Skeletal muscle satellite cell (primary cell): ENCODE measurements around the gene SORBS1.

Experiments used
- H3K27me3 ChIP-seq: 2 replicates; pipeline ENCODE4 v1.7.0; 2013; ENCODE audit warnings: low read length; ENCODE audit not compliant: control insufficient read depth, insufficient read depth
- H3K36me3 ChIP-seq: 2 replicates; pipeline ENCODE4 v1.7.0; 2013; ENCODE audit warnings: mild to moderate bottlenecking, control low read depth, low read length; ENCODE audit not compliant: insufficient read depth
- H3K4me1 ChIP-seq: 2 replicates; pipeline ENCODE4 v1.7.0; 2013; ENCODE audit warnings: low read length; ENCODE audit not compliant: control insufficient read depth, insufficient read depth
- H3K4me2 ChIP-seq: 2 replicates; pipeline ENCODE4 v1.7.0; 2013; ENCODE audit warnings: mild to moderate bottlenecking, low read length
- H3K4me3 ChIP-seq: 2 replicates; pipeline ENCODE4 v1.7.0; 2013; ENCODE audit warnings: low read length
- H3K9ac ChIP-seq: 2 replicates; pipeline ENCODE4 v1.7.0; 2013; ENCODE audit warnings: mild to moderate bottlenecking, low read depth, low read length, moderate library complexity
- H3K9me3 ChIP-seq: replicated peaks from 2 replicates; pipeline ENCODE4 v1.7.0; 2013; ENCODE audit warnings: mild to moderate bottlenecking, control low read depth, low read length

Gene SORBS1

DNA sequence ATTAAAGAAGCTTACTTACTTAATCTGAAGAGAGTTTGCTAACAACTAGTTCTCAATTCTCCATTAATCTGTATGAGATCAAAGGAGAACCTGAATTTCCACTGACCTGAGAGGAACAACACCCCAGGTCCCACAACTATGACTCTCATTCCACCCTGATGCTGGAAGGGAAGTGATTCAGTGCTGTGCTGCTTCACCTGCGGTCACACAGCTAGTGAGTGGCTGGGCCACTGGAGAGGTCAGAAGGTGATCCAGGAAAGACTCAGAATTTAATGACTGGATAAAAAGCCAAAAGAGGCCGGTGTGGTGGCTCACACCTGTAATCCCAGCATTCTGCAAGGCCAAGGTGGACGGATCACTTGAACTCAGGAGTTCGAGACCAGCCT, 23.6 kb downstream of the SORBS1 start:
- Histone ChIP-seq H3K9ac (no peak overlapping the region), H3K27me3 (no peaks in the 10 kb centered on the region), H3K36me3 (no peaks in the 10 kb centered on the region), H3K4me3 (no peak overlapping the region), H3K4me2 (no peak overlapping the region), H3K4me1 (no peaks in the 10 kb centered on the region), H3K9me3 (no peaks in the 10 kb centered on the region)

- no peak overlapping the region for H3K9ac ChIP-seq
- H3K4me2 ChIP-seq, result no peak overlapping the region
- no peak overlapping the region for H3K4me3 ChIP-seq
- no peaks in the 10 kb centered on the region for H3K36me3 ChIP-seq
- H3K27me3 ChIP-seq, result no peaks in the 10 kb centered on the region
- no peaks in the 10 kb centered on the region for H3K4me1 ChIP-seq
- H3K9me3 ChIP-seq, result no peaks in the 10 kb centered on the region
Observed at GRCh38 chr10:95536894-95537541, 24.2 kb downstream of the SORBS1 start.

DNA sequence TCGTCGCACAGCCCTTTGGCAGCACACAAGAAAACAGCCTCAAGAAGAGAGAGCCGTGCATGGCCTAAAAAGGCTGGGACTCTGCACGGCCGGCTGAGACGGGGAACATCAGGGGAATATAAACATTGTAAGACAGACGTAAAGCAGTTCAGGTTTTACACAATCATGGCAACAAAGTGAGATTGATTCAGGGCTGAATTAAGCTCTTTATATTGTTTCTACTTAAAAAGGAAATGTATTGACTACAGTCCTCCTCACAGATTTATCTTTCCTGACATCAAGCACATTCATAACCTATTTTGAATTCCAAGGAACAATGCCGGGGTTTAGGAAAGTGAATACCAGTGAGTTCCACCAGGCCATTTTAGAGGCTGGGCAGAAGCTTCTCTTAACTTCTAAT, 25.2 kb downstream of the SORBS1 start:
- Histone ChIP-seq H3K36me3 (no peaks in the 10 kb centered on the region), H3K9ac (no peak overlapping the region), H3K9me3 (no peaks in the 10 kb centered on the region), H3K4me3 (no peak overlapping the region), H3K27me3 (no peaks in the 10 kb centered on the region), H3K4me2 (no peak overlapping the region), H3K4me1 (no peaks in the 10 kb centered on the region)

DNA sequence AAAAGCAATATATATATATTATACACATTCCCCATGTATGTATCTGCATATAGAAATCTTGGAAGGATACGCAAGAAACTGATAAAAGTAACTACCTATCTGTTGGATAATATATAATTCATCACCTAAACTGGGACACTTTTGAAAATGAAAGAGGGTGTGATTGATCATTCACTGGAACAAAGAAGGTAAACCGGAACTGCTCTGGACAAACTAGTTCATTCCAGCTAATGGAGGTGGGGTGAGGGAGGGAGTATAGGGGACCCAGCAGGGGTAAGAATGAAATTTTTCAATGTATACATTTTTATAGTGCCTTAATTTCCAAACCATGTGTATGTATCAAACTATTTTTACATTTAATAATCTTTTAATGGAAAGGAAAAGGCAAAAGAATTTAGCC, 25.6 kb downstream of the SORBS1 start:
- H3K4me2 ChIP-seq, result no peak overlapping the region
- no peaks in the 10 kb centered on the region for H3K36me3 ChIP-seq
- H3K9ac ChIP-seq, result no peak overlapping the region
- H3K9me3 ChIP-seq, result no peaks in the 10 kb centered on the region
- H3K27me3 ChIP-seq, result no peaks in the 10 kb centered on the region
- no peaks in the 10 kb centered on the region for H3K4me1 ChIP-seq
- no peak overlapping the region for H3K4me3 ChIP-seq

GRCh38 chr10:95533590-95533989, 27.6 kb downstream of the SORBS1 start:
- Histone ChIP-seq H3K4me1 (no peaks in the 10 kb centered on the region), H3K9me3 (no peaks in the 10 kb centered on the region), H3K36me3 (no peaks in the 10 kb centered on the region), H3K4me3 (no peak overlapping the region), H3K9ac (no peak overlapping the region), H3K27me3 (peaks cover 3% of the 10 kb centered on the region), H3K4me2 (no peak overlapping the region)

DNA sequence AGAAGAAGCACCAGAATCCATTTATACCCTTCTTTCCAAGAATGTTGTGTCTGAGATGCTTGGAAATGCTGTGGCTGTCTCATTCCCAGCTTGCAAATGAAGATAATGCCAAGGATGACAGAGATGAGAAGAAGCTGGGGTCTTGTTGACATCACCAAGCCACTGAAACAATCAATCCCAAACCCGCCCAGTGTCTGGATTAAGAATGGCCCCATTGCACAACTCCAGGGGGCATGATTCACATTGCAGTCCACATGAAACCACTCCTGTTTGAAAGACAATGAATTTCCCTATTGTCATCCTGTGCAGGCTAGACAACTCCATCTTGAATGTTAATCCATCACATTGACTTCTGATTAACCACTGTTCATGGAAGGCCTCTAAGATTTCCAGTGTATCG, 28.6 kb downstream of the SORBS1 start:
- no peak overlapping the region for H3K4me2 ChIP-seq
- H3K27me3 ChIP-seq, result peaks cover 3% of the 10 kb centered on the region
- no peaks in the 10 kb centered on the region for H3K9me3 ChIP-seq
- H3K9ac ChIP-seq, result no peak overlapping the region
- H3K4me1 ChIP-seq, result no peaks in the 10 kb centered on the region
- no peak overlapping the region for H3K4me3 ChIP-seq
- H3K36me3 ChIP-seq, result no peaks in the 10 kb centered on the region

DNA sequence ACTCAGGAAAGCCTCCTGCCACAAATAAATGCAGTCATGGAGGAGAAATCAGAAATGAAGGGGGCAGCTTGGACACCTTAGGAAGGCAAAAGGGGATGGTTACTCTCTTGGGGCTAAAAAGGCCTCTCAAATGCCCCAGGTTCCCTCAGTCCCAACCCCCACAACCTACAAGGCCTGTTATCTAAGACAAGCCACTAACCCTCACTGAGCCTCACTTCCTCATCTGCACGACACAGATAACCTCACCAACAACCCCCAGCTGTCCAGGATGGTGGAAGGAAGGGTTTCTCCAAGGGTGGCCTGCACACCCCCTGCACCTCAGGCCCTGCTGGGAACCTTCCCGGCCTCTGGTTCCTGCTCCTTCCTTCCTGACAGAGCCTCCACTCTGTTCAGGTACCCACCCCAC, 29.2 kb downstream of the SORBS1 start:
- Histone ChIP-seq H3K4me2 (no peak overlapping the region), H3K36me3 (no peaks in the 10 kb centered on the region), H3K27me3 (peaks cover 3% of the 10 kb centered on the region), H3K9ac (no peak overlapping the region), H3K4me1 (no peaks in the 10 kb centered on the region), H3K4me3 (no peak overlapping the region), H3K9me3 (no peaks in the 10 kb centered on the region)

- H3K4me3 ChIP-seq, result no peak overlapping the region
- no peak overlapping the region for H3K9ac ChIP-seq
- no peaks in the 10 kb centered on the region for H3K9me3 ChIP-seq
- no peak overlapping the region for H3K4me2 ChIP-seq
- peaks cover 3% of the 10 kb centered on the region for H3K27me3 ChIP-seq
- no peaks in the 10 kb centered on the region for H3K4me1 ChIP-seq
- no peaks in the 10 kb centered on the region for H3K36me3 ChIP-seq
Observed at GRCh38 chr10:95531058-95531809, 29.9 kb downstream of the SORBS1 start.

DNA sequence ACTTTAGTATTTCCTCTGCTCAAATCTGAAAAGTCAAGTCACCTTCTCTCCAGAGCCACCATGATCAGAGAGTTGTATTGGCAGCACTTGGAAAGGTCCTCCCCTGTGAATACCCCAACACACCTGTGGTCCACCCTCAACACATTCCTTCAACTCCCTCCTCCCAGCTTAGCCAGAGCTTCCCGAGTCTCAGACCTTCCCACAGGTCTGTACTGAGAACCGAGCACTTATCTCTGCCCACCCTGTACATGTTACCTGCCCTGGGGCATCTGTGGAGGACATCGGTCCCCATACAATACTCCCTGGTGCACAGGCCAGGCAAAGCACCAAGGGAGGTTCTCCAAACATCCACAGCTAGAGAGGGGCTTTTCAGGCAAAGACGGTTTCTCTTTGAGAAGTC, 30.6 kb downstream of the SORBS1 start:
- Histone ChIP-seq H3K9me3 (no peaks in the 10 kb centered on the region), H3K27me3 (peaks cover 3% of the 10 kb centered on the region), H3K4me2 (no peak overlapping the region), H3K36me3 (no peaks in the 10 kb centered on the region), H3K9ac (no peak overlapping the region), H3K4me1 (no peaks in the 10 kb centered on the region), H3K4me3 (no peak overlapping the region)

GRCh38 chr10:95530029-95530428, 31.1 kb downstream of the SORBS1 start:
- no peak overlapping the region for H3K9ac ChIP-seq
- no peaks in the 10 kb centered on the region for H3K9me3 ChIP-seq
- no peak overlapping the region for H3K4me3 ChIP-seq
- H3K36me3 ChIP-seq, result no peaks in the 10 kb centered on the region
- H3K4me1 ChIP-seq, result no peaks in the 10 kb centered on the region
- H3K4me2 ChIP-seq, result no peak overlapping the region
- peaks cover 3% of the 10 kb centered on the region for H3K27me3 ChIP-seq

DNA sequence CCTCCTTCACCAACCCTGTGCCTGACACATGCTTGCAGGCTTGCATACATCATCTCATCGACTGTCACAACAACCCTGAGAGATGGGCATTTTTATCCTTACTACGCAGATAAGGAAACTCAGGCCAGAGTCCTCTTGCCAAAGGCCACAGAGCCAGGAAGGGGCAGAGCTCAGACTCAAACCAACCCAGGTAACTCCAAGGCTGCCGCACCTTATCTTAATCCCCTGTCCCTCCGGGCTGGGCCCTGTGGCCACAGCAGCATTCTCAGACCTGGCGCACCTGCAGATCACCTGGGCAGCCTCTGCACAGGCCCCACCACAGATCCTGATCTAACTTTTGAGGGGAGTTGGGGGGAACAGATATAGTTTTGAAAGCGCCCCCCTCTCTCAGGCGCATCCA, 35.1 kb downstream of the SORBS1 start:
- Histone ChIP-seq H3K36me3 (no peaks in the 10 kb centered on the region), H3K4me2 (no peak overlapping the region), H3K9ac (no peak overlapping the region), H3K4me3 (no peak overlapping the region), H3K27me3 (peaks cover 3% of the 10 kb centered on the region), H3K9me3 (no peaks in the 10 kb centered on the region), H3K4me1 (no peaks in the 10 kb centered on the region)

DNA sequence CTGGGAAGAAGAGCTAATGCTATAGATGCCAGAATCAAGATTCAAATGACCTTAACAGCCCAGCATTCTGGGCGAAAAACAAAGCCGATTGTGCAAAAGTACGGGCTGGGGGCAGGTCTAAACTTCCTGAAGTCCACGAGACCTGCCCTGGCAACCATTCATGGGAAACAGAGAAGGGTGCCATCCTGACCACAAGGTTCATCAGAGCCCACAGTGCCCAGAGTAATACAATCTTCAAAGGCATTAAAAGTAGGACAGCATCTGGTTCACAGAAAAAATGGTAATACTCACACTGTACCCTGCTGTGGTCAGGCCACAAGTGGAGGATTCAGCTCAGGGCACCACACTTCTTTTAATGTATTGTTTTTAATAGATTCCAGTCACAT, 36.1 kb downstream of the SORBS1 start:
- Histone ChIP-seq H3K27me3 (peaks cover under 1% of the 10 kb centered on the region), H3K9me3 (no peaks in the 10 kb centered on the region), H3K4me2 (no peak overlapping the region), H3K4me3 (no peak overlapping the region), H3K4me1 (no peaks in the 10 kb centered on the region), H3K36me3 (no peaks in the 10 kb centered on the region), H3K9ac (no peak overlapping the region)
